Neural cell (in vitro differentiated cells): Measurements from ENCODE around the gene ZNF490.

Experiments used
- POLR2AphosphoS5 ChIP-seq: IDR thresholded peaks from 2 replicates; pipeline ENCODE4 v1.6.1; 2012
- TF ChIP-seq, protein P1 (sequence below): fragments of 450-650 bp; IDR thresholded peaks from 2 replicates; pipeline ENCODE4 v1.5.1; 2014; ENCODE audit warnings: antibody characterized with exemption, mild to moderate bottlenecking, moderate library complexity; ENCODE audit not compliant: poor library complexity, severe bottlenecking

DNA sequence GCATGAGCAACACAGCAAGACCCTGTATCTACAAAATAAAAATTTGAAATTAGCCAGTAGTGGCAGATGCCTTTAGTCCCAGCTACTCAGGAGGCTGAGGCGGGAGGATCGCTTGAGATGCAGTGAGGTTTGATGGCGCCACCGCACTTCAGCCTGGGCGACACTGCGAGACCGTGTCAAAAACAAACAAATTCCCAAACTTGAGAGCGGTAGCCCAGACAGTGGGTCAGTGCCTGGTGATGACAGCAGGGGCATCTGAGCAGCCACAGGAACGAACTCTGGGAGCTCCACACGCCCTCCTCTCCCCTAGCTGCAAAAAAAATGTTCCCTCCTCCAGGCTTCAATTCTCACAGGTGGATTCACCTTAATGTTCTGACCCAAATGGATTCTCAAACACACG, 14.1 kb downstream of the ZNF490 start:
- TF ChIP-seq, protein P1, sequence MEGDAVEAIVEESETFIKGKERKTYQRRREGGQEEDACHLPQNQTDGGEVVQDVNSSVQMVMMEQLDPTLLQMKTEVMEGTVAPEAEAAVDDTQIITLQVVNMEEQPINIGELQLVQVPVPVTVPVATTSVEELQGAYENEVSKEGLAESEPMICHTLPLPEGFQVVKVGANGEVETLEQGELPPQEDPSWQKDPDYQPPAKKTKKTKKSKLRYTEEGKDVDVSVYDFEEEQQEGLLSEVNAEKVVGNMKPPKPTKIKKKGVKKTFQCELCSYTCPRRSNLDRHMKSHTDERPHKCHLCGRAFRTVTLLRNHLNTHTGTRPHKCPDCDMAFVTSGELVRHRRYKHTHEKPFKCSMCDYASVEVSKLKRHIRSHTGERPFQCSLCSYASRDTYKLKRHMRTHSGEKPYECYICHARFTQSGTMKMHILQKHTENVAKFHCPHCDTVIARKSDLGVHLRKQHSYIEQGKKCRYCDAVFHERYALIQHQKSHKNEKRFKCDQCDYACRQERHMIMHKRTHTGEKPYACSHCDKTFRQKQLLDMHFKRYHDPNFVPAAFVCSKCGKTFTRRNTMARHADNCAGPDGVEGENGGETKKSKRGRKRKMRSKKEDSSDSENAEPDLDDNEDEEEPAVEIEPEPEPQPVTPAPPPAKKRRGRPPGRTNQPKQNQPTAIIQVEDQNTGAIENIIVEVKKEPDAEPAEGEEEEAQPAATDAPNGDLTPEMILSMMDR: no peak
- no peak for TF ChIP-seq POLR2AphosphoS5
